ENCODE data around the gene UPB1.
"Not testable (repeated sequence)": the region's sequence is repeated elsewhere in the genome, so short reads cannot be mapped to it uniquely, and the experiment has no call there.

UPB1 gene

DNA sequence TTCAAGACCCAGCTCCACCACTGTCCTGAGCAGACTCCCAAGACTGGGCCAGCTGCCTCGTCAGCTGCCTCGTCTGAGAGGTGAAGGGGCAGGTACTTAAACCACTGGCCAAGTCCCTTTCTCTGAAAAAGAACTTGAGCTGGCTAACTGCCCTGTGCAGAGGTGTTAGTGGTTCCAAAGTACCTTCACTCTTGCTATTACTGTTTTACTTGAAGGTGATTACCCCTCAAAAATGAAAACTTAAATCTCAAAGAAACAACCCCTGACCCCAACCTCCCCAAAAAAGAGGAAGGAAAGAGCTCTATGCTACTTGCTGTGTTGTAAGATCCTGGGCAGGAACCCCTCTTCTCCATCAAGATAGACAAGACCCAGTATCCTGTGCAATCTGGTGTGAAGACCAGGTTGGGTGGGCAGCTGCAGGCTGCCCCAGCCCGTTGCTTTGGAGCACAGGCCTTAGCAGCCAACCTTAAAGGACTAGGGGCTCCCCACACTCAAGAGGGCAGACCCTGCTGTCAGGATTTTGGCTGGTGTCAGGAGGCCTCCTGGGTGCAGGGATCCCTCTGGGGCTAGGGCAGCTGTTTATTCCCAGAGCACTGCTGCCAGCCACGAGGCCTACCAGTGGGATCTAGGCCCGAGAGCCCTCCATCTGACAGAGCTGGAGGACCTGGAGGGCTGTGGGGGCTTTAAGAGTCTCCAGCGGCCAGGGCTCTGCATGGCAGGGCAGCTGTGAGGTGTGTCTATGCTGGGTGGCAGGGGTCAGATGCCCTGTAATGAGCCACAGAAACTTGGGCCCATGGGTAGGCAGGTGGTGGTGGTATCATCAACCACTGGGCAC, 46.8 kb downstream of the UPB1 start:
- Histone ChIP-seq H3K27me3 (ENCODE audit: control insufficient read depth, insufficient read depth, low read length) (no peaks in the 10 kb centered on the region), H3K4me2 (ENCODE audit: low read length) (no peak overlapping the region), H3K36me3 (ENCODE audit: insufficient read depth, low read length) (peaks cover 58% of the 10 kb centered on the region), H3K9me3 (replicated peaks; ENCODE audit: low read length) (no peaks in the 10 kb centered on the region), H3K4me1 (ENCODE audit: control insufficient read depth, insufficient read depth, low read length) (peaks cover 10% of the 10 kb centered on the region), H3K9ac (ENCODE audit: low read depth, low read length) (no peak overlapping the region), H3K4me3 (ENCODE audit: low read length) (no peak overlapping the region)

DNA sequence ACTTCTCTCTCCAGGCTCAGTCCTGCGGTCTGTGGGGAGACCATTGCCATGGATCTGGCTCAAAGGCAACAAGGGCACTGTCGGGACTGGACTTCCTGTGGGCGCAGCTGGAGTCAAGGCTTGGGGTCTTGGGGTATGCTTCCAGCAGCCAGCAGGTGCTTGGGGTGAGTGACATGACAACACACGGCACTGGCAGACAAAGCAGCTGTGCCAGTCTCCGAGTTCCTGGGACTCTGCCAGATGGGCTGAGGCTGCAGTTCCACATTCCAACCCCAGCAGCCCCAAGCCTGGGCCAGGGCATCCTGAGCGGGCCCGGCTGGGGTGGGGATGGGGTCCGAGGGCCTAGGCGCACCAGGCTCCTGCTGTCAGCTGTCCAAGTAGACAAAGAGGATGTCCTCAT, 47.5 kb downstream of the UPB1 start:
- H3K27me3 ChIP-seq (ENCODE audit: control insufficient read depth, insufficient read depth, low read length), result no peaks in the 10 kb centered on the region
- H3K4me2 ChIP-seq (ENCODE audit: low read length), result no peak overlapping the region
- no peak overlapping the region for H3K9ac ChIP-seq (ENCODE audit: low read depth, low read length)
- H3K36me3 ChIP-seq (ENCODE audit: insufficient read depth, low read length), result peaks cover 65% of the 10 kb centered on the region
- H3K4me1 ChIP-seq (ENCODE audit: control insufficient read depth, insufficient read depth, low read length), result peaks cover 10% of the 10 kb centered on the region
- no peaks in the 10 kb centered on the region for H3K9me3 ChIP-seq (replicated peaks; ENCODE audit: low read length)
- no peak overlapping the region for H3K4me3 ChIP-seq (ENCODE audit: low read length)

DNA sequence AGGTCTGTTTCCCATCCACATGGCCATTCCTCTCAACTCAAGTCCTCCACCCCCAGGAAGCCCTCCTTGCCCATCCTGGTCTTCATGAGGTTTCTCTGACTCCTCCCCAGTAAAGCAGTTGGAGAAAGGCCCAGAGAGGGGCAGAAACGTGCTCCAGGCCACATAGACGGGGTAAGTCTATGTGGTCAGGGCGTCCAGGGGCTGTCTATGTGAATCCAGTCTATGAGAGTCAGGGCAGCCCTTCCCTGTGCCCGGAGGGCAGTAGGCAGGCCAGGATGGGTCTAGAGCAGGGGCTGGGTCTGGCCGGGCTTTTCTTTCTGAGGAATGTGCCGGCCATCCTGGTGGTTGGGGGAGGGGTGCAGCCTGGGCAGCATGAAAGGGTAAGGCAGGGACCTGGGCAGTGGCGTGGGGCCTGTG, 48.1 kb downstream of the UPB1 start:
- Histone ChIP-seq H3K4me3 (ENCODE audit: low read length) (no peak overlapping the region), H3K9me3 (replicated peaks; ENCODE audit: low read length) (no peaks in the 10 kb centered on the region), H3K4me1 (ENCODE audit: control insufficient read depth, insufficient read depth, low read length) (peaks cover 10% of the 10 kb centered on the region), H3K4me2 (ENCODE audit: low read length) (no peak overlapping the region), H3K27me3 (ENCODE audit: control insufficient read depth, insufficient read depth, low read length) (no peaks in the 10 kb centered on the region), H3K9ac (ENCODE audit: low read depth, low read length) (no peak overlapping the region), H3K36me3 (ENCODE audit: insufficient read depth, low read length) (peaks cover 71% of the 10 kb centered on the region)

DNA sequence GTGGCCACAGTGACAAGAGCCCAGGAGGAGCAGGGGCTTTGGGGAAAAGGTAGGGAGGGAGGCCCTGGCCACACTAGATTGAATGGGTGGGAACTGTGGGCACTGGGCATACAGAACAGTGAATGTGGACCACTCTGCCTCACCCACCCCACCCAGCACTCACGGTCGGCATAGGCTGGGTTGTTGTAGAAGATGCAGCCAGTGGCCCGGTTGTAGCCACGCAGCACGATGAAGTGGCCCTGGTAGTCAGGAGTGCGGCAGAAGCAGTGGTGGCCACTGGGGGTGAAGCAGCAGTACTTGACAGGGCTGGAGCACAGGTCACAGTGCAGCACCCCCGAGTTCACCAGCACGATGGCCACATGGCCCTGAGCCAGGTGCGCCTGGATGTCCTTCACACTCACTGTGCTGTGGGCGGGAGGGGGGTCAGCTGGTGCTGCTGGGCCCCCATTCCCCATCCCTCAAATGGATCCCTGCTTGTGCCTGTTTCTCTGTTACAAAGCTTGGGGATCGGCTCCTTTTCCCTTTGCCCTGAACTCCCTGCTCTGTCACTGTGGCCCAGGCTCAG, 48.6 kb downstream of the UPB1 start:
- Histone ChIP-seq H3K9me3 (replicated peaks; ENCODE audit: low read length) (no peaks in the 10 kb centered on the region), H3K27me3 (ENCODE audit: control insufficient read depth, insufficient read depth, low read length) (no peaks in the 10 kb centered on the region), H3K4me1 (ENCODE audit: control insufficient read depth, insufficient read depth, low read length) (peaks cover 10% of the 10 kb centered on the region), H3K9ac (ENCODE audit: low read depth, low read length) (no peak overlapping the region), H3K36me3 (ENCODE audit: insufficient read depth, low read length) (peaks cover 74% of the 10 kb centered on the region), H3K4me3 (ENCODE audit: low read length) (no peak overlapping the region), H3K4me2 (ENCODE audit: low read length) (no peak overlapping the region)

DNA sequence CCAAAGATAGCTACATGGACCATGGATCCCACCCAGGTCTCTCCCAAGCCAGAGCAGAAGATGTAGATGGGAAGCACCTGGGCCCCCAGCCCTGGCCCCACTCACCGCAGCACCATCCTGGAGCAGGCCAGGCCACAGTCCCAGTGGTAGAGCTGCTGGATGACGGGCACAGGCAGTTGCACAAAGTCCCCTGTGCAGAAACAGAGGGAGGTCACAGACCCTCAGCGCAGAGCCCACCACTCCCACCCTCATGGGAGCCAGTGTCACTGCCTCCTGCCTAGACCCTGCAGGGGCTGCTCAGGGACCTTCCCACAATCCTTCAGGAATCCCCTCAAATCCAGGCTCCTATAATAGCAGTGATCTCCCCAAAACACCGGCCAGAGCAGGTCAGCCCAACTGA, 53.7 kb downstream of the UPB1 start:
- Histone ChIP-seq H3K4me3 (ENCODE audit: low read length) (no peak overlapping the region), H3K4me1 (ENCODE audit: control insufficient read depth, insufficient read depth, low read length) (peaks cover 27% of the 10 kb centered on the region), H3K27me3 (ENCODE audit: control insufficient read depth, insufficient read depth, low read length) (no peaks in the 10 kb centered on the region), H3K4me2 (ENCODE audit: low read length) (no peak overlapping the region), H3K9me3 (replicated peaks; ENCODE audit: low read length) (no peaks in the 10 kb centered on the region), H3K36me3 (ENCODE audit: insufficient read depth, low read length) (peaks cover 33% of the 10 kb centered on the region), H3K9ac (ENCODE audit: low read depth, low read length) (no peak overlapping the region)

DNA sequence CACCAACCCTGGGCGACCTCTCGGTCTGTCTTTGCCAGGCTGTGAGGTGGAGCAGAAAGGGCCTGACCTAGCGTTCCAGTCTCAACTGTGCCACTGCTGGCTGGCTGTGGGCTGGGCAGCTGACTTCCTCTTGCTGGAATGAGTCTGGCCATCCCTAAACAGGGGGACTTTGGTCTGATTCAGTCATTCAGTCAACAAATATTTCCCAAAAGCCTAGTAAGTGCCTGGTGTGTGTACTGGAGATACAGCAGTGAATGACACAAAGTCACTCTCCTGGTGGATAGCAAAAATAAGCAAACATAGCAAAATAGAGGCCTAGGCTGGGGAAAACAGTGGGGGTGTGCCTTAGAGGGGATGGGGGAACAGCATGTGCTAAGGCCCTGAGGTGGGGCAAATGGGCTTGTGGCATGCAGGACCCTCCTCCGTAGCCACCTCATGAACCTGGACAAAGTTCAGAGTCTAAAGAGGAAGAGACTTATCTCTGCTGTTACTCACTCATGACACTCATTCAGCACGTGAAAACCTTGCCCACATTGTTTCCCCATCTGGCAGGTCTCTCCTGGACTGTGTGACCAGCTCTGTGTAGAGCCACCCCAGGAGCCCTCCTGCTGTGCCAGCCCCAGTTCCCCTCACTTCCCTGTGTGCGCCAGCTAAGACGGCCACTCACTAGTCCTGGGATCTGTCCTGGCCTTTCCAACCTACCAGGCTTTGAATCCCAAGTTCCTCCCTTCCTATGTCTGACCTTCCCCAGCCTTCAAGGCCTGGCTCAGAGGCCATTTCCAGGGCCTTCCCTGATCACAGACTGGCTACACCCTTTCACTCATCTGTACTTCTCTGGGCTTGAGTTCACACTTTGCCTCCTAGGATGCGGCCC, 55.1 kb downstream of the UPB1 start:
- no peaks in the 10 kb centered on the region for H3K9me3 ChIP-seq (replicated peaks; ENCODE audit: low read length)
- no peaks in the 10 kb centered on the region for H3K27me3 ChIP-seq (ENCODE audit: control insufficient read depth, insufficient read depth, low read length)
- no peak overlapping the region for H3K4me2 ChIP-seq (ENCODE audit: low read length)
- H3K4me3 ChIP-seq (ENCODE audit: low read length), result no peak overlapping the region
- H3K36me3 ChIP-seq (ENCODE audit: insufficient read depth, low read length), result peaks cover 24% of the 10 kb centered on the region
- no peak overlapping the region for H3K9ac ChIP-seq (ENCODE audit: low read depth, low read length)
- peaks cover 24% of the 10 kb centered on the region for H3K4me1 ChIP-seq (ENCODE audit: control insufficient read depth, insufficient read depth, low read length)

DNA sequence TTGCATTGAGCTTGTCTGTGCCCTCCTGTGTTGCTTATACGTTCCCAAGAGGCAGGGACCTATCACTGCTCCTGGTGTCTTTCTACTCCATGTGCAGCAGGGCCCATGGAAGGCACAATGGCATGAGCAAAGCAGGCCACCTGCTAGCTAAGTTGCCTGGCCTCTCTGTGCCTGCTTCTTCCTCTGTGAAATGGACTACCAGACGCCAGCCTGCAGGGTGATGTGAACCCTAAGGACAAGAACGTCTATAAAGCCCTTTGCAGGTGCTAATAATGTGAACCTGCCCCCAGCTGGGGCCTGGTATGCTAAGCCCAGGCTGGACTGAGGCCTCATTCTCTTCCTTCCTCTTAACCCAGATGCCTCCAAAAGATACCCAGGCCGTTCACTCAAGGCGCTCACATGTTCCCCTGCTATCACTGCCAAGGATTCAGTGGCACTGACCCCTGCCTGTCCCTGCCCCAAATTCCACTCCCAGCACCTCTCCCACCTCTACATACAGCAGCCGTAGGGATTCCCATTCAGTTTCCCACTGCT, 55.8 kb downstream of the UPB1 start:
- Histone ChIP-seq H3K4me1 (ENCODE audit: control insufficient read depth, insufficient read depth, low read length) (peaks cover 21% of the 10 kb centered on the region), H3K36me3 (ENCODE audit: insufficient read depth, low read length) (peaks cover 24% of the 10 kb centered on the region), H3K4me3 (ENCODE audit: low read length) (no peak overlapping the region), H3K9ac (ENCODE audit: low read depth, low read length) (no peak overlapping the region), H3K9me3 (replicated peaks; ENCODE audit: low read length) (no peaks in the 10 kb centered on the region), H3K27me3 (ENCODE audit: control insufficient read depth, insufficient read depth, low read length) (no peaks in the 10 kb centered on the region), H3K4me2 (ENCODE audit: low read length) (no peak overlapping the region)

DNA sequence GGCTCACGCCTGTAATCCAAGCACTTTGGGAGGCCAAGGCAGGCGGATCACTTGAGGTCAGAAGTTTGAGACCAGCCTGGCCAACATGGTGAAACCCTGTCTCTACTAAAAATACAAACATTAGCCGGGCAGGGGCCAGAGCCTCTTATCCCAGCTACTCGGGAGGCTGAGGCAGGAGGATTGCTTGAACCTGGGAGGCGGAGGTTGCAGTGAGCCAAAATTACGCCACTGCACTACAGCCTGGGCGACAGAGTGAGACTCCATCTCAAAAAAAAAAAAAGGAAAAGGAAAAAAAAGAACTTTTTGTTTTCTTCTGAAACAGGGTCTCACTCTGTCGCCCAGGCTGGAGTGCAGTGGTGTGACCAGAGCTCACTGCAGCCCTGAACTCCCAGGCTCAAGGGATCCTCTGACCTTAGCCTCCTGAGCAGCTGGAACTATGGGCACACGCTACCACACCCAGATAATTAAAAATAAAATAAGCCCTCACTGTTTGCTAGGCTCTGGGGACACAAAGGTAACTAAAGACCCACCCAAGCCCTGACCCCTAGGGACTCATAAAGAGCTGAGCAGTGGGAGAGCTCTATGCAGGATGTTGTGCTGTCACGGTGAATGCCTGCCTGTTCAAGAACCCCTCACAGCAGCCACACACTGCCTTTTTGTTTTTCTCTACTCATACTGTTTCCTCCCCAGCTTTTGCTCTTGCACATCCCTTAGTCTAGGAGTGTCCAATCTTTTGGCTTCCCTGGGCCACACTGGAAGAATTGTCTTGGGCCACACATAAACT, 57.6 kb downstream of the UPB1 start:
- Histone ChIP-seq H3K9ac (ENCODE audit: low read depth, low read length) (peak overlapping the region; percentile 98), H3K4me1 (ENCODE audit: control insufficient read depth, insufficient read depth, low read length) (peaks cover 33% of the 10 kb centered on the region), H3K4me2 (ENCODE audit: low read length) (peak overlapping the region; percentile 99), H3K36me3 (ENCODE audit: insufficient read depth, low read length) (peaks cover 12% of the 10 kb centered on the region)
- not testable (repeated sequence) for H3K4me3 ChIP-seq (ENCODE audit: low read length); H3K27me3 ChIP-seq (ENCODE audit: control insufficient read depth, insufficient read depth, low read length); H3K9me3 ChIP-seq (replicated peaks; ENCODE audit: low read length)

DNA sequence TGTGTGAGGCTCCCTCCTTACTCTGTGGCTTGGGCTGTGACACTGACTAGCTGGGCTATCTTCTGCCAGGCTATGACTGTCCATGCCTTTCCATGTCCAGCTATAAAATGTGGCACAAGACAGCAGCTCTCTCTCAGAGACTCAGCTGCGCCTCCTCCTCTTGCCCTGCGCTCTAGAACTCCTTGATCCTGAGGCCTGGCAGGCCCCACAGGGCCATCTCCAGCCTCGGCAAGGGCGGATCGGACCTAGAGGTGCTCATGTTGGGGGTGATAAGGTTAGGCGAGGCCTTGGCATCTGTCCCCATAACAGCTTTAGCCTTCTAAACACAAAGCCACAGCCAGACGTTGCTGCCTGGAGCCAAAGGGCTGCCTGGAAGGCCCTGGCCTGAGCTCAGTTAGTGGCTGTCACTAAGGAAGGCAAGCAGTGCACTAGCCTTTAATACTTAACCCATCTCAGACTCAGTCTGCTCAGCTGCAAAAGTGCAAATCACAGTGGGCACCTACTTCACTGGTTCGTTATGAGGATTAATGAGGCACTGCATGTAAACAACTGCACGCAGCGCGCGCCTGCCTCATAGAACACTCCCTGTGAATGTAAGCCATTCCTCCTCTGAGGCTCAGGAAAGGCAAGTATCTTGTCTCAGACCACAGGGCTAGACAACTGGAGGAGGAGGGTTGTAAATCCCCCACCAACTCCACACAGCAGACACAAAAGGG, 58.6 kb downstream of the UPB1 start:
- peaks cover 14% of the 10 kb centered on the region for H3K36me3 ChIP-seq (ENCODE audit: insufficient read depth, low read length)
- H3K9ac ChIP-seq (ENCODE audit: low read depth, low read length), result peak overlapping the region; percentile 98
- peak overlapping the region; percentile 99 for H3K4me2 ChIP-seq (ENCODE audit: low read length)
- H3K9me3 ChIP-seq (replicated peaks; ENCODE audit: low read length), result no peaks in the 10 kb centered on the region
- peak overlapping the region; percentile 98 for H3K4me3 ChIP-seq (ENCODE audit: low read length)
- H3K27me3 ChIP-seq (ENCODE audit: control insufficient read depth, insufficient read depth, low read length), result no peaks in the 10 kb centered on the region
- peaks cover 33% of the 10 kb centered on the region for H3K4me1 ChIP-seq (ENCODE audit: control insufficient read depth, insufficient read depth, low read length)

DNA sequence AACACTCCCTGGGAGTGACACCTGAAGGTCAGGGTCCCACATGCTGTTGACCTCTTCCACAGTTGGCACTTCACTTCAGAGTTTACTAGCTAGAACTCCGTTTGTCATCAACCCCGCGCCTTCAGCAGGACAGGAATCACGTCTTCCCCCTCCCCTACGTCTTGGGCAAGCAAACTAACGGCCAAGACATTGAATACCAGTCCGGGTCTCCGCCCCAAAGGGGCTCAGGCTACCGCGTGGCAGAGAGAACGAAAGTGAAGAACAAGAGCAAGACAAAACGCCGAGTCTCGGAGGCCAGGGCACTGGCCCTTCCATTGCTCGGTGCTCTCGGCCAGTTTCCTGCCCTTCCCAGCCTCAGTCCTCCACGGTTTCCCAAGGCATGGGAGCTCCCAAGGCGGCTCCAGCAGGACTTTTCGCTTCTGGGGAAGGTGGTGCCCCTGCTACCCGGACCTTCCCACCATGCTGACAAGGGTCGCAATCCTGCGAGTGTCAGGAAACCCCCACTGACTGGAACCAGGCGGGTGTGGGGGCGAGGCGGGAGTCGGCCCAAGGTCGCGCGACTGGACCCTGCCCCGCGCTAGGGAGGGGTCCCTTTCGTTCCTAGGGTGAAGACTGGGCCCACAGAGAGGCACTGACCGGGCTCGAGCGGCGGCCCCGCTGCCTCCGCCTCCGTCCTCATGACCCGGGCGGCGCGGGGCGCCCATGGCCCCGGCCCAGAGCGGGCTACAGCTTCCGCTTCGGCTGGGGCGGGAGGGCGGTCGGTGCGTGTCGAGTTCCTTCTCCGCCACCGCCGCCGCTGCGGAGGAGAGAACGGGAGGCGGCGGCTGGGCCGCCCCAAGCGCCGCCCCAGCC, 59.4 kb downstream of the UPB1 start, which contains the start of gene GUCD1:
Gene GUCD1, minus strand, starts transcription at position 826 of the 852 bp plus-strand sequence. Its CDS starts 147 bp downstream, at position 679.
- peaks cover 22% of the 10 kb centered on the region for H3K36me3 ChIP-seq (ENCODE audit: insufficient read depth, low read length)
- H3K4me2 ChIP-seq (ENCODE audit: low read length), result peak within 1 kb of the TSS; percentile 99
- peak within 1 kb of the TSS; percentile 98 for H3K9ac ChIP-seq (ENCODE audit: low read depth, low read length)
- H3K4me3 ChIP-seq (ENCODE audit: low read length), result peak within 1 kb of the TSS; percentile 98
- no peaks in the 10 kb centered on the region for H3K9me3 ChIP-seq (replicated peaks; ENCODE audit: low read length)
- peaks cover 33% of the 10 kb centered on the region for H3K4me1 ChIP-seq (ENCODE audit: control insufficient read depth, insufficient read depth, low read length)
- no peaks in the 10 kb centered on the region for H3K27me3 ChIP-seq (ENCODE audit: control insufficient read depth, insufficient read depth, low read length)
